Activated CD8-positive, alpha-beta memory T cell treated with anti-CD3 and anti-CD28 coated beads, Interleukin-2, amount 10 ng/mL, durations not matched to agents 7 days and 5 days (primary cell): ENCODE results near the gene MAPK1. TPM values are rescaled to one million over a fixed set of nuclear protein-coding genes. Genes with fewer than 3 reads are reported as not detected.
"Not testable (repeated sequence)": the region's sequence is repeated elsewhere in the genome, so short reads cannot be mapped to it uniquely, and the experiment has no call there.

Source experiments
- ATAC-seq: fragments of 150-1000 bp; cut with Tn5 transposase; one replicate; pipeline ENCODE4 v1.10.0; 2021; ENCODE audit warnings: moderate library complexity
- CTCF ChIA-PET: fragments of 350-600 bp; sonication (Branson Sonifier 250); formaldehyde crosslinking; loops from one replicate; lab custom pipeline; 2021; ENCODE audit warnings: antibody characterized with exemption; lab: Charles Lee
- DNase-seq: peaks from one replicate; pipeline ENCODE4 v3.0.0-alpha.2; 2020
- H3K27ac Mint-ChIP-seq: one replicate; pipeline ENCODE4 v1.8.0; 2021; ENCODE audit warnings: mild to moderate bottlenecking, mixed read lengths
- H3K27me3 Mint-ChIP-seq: one replicate; pipeline ENCODE4 v1.8.0; 2021; ENCODE audit warnings: mixed read lengths
- H3K36me3 Mint-ChIP-seq: one replicate; pipeline ENCODE4 v1.8.0; 2021; ENCODE audit warnings: mild to moderate bottlenecking, mixed read lengths
- H3K4me1 Mint-ChIP-seq: one replicate; pipeline ENCODE4 v1.8.0; 2021; ENCODE audit warnings: mixed read lengths
- H3K4me3 Mint-ChIP-seq: one replicate; pipeline ENCODE4 v1.8.0; 2021; ENCODE audit warnings: mild to moderate bottlenecking, moderate library complexity, mixed read lengths
- H3K9me3 Mint-ChIP-seq: one replicate; pipeline ENCODE4 v1.8.0; 2022; ENCODE audit warnings: low read depth, mixed read lengths
- total RNA-seq, 2 experiments: library from RNA; stranded (reverse); gene quantifications; one replicate each; pipeline ENCODE4 v1.2.3, GENCODE V29; 2021

The MAPK1 gene
- total RNA-seq, 2 experiments from 2014 or later, result 110 to 112 TPM

DNA sequence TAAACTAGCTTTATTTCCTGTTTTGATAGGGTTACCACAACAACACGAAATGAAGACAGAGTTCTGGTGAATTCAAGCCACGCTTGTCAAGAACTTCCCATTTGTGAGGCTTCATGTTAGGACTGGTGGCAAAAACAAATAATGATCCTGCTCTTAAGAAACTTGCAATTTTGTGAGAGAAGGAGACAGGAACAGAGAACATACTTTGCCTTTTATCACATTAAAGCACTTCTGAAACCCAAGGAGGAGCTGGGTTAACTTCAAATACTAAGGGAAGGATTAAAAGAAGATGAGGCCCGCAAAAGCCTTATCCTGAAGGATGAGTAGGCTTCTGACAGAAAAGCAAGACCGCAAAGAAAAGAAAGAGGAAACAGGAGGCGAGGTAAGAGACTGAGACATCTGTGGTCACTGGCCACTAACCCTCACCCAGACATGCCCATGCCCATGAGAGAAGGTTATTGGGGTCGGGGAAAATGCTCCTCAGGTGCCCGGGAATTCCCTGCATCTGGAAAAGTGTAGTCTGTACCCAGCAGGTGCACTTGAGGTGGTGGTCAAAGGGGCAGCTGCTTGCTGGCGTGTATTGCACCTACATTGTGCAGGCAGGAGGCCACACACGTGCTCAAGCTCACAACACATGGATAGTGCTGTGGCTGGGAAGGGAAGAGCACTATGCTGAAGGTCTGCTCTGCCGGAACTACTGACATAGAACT, 50.5 kb downstream of the MAPK1 start:
- Mint-ChIP-seq H3K27me3 (no peaks in the 10 kb centered on the region), H3K36me3 (peaks cover 15% of the 10 kb centered on the region), H3K9me3 (peaks cover 1% of the 10 kb centered on the region), H3K27ac (peak overlapping the region; percentile 84), H3K4me3 (peak overlapping the region; percentile 54), H3K4me1 (peaks cover 43% of the 10 kb centered on the region)
- peak; percentile 91 for ATAC-seq
- peak; percentile 51 for DNase-seq
- CTCF ChIA-PET, result interaction anchor here (0.7 to 0.9 kb wide), 3 partner anchors 17 to 47 kb away, joined by 3 to 4 read pairs (median 3); no protein-coding TSS in a partner anchor

DNA sequence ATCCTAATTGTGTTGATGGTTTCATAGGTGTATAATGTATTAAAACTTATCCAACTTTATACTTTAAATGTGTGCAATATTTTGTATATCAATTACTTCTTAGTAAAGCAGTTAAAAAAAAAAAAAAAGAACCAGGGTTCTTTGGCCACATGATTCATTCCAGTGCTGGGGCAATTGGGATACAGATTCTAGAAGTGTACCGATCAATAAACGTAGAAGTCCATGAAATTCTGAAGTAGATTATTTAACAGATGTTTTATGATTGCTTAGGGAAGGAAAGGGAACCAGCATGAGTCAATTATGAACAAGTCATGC, 51.0 kb downstream of the MAPK1 start:
- Mint-ChIP-seq H3K27me3 (no peaks in the 10 kb centered on the region), H3K4me3 (peak overlapping the region; percentile 54), H3K9me3 (peaks cover 2% of the 10 kb centered on the region), H3K4me1 (peaks cover 45% of the 10 kb centered on the region), H3K27ac (peak overlapping the region; percentile 84), H3K36me3 (peaks cover 18% of the 10 kb centered on the region)
- CTCF ChIA-PET, result interaction anchor here (0.7 to 0.9 kb wide), 3 partner anchors 16 to 47 kb away, joined by 3 to 4 read pairs (median 3); no protein-coding TSS in a partner anchor
- ATAC-seq (no peak), DNase-seq (no peak)

DNA sequence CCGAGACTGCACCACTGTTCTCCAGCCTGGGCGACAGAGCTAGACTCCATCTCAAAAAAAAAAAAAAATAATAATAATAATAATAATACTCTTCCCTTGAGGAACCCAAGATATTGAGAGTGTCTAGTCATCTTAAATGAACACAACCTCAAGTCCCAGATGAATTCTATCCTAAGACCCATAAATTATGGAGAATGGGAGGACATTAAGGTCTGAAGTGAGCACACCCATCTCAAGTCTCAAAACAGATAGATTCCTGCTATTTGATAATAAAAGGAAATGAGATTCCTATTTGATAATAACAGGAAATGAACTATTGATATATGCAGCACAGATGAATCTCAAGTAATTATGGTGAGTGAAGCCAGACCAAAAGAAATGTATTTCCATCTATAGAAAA, 51.5 kb downstream of the MAPK1 start:
- Mint-ChIP-seq H3K27me3 (no peaks in the 10 kb centered on the region), H3K9me3 (peaks cover 2% of the 10 kb centered on the region), H3K36me3 (peaks cover 18% of the 10 kb centered on the region), H3K4me1 (peaks cover 45% of the 10 kb centered on the region), H3K27ac (peak overlapping the region; percentile 65), H3K4me3 (no peak overlapping the region)
- DNase-seq (no peak), ATAC-seq (no peak)
- CTCF ChIA-PET, result interaction anchor here (0.7 to 0.9 kb wide), 2 partner anchors 16 to 44 kb away, joined by 3 to 4 read pairs; no protein-coding TSS in a partner anchor

DNA sequence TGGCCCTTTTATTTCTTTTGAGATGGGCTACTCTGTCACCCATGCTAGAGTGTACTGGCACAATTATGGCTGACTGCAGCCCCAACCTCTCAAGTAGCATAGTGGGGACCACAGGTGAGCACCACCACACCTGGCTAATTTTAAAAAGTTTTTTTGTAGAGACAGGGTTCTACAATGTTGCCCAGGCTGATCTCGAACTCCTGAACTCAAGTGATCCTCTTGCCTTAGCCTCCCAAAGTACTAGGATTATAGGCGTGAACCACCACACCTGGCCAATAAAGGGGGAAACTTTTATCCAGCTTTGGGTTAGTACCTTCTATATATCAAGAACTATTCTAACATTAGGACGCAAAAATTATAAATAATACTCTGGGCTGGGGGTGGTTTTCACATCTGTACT, 52.1 kb downstream of the MAPK1 start:
- peaks cover 2% of the 10 kb centered on the region for H3K9me3 Mint-ChIP-seq
- H3K27me3 Mint-ChIP-seq, result no peaks in the 10 kb centered on the region
- H3K4me3 Mint-ChIP-seq, result no peak overlapping the region
- ATAC-seq, result no peak
- no peak overlapping the region for H3K27ac Mint-ChIP-seq
- CTCF ChIA-PET, result no interaction called here
- H3K4me1 Mint-ChIP-seq, result peaks cover 44% of the 10 kb centered on the region
- DNase-seq, result no peak
- peaks cover 20% of the 10 kb centered on the region for H3K36me3 Mint-ChIP-seq

DNA sequence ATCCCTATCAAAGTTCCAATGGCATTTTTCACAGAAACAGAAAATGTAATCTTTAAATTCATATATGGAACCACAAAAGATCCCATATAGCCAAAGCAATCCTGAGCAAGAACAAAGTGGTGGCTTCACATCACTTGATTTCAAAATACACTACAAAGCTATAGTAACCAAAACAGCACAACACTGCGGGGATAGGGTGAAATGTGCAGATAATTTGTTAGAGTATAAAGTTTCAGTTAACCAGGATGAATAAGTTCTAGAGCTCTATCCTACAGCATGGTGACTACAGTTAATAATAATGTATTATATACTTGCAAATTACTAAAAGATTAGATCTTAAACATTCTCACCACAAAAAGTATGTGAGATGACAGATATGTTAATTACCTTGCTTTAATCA, 55.5 kb downstream of the MAPK1 start:
- peaks cover 23% of the 10 kb centered on the region for H3K4me1 Mint-ChIP-seq
- H3K27me3 Mint-ChIP-seq, result no peaks in the 10 kb centered on the region
- DNase-seq (no peak), ATAC-seq (no peak)
- no peak overlapping the region for H3K27ac Mint-ChIP-seq
- CTCF ChIA-PET, result interaction anchor here (0.9 kb wide), 1 partner anchor 12 kb away, joined by 3 read pairs; no protein-coding TSS in a partner anchor
- peaks cover 2% of the 10 kb centered on the region for H3K9me3 Mint-ChIP-seq
- H3K36me3 Mint-ChIP-seq, result peaks cover 21% of the 10 kb centered on the region
- no peak overlapping the region for H3K4me3 Mint-ChIP-seq

DNA sequence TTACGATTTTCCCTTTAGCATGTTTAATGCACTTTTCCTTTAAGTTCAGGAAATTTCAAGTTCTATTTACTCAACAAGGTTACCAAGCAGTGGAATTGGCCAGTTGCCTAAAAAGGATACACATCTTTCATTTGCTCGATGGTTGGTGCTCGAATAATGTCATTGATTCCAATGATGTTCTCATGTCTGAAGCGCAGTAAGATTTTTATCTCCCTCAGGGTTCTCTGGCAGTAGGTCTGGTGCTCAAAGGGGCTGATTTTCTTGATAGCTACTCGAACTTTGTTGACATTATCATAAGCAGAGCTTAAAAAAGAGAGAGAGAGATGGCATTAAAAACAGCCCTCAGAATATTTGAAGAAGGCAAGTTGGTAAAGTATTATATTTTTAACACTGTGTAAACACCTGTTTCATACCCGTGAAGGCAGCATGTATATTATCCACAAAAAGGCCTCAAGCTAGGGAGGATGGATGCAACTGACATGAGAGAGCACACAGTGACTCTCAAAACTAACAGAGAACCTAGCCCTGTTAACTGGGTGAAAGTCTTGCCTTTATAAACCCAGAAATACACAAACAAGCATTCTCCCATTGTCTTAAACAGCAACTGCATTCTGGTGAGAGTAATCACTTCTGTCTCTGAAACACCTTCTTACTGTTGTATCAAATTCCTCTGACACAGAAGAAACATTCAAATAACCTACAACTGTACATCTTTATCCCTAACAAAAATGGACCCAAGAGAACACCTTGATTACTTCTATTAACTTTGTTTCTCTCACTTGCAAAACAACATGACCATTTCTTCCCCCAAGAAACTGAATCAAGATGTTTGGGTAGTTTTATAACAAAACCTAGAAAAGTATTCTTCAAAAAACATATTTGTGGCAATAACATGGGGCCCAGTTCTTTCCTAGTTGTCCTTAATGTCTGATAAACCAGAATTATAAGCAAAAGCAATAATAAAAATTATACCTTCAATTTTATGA, 59.6 kb downstream of the MAPK1 start:
- H3K27ac Mint-ChIP-seq, result no peak overlapping the region
- H3K4me1 Mint-ChIP-seq, result peaks cover 5% of the 10 kb centered on the region
- H3K36me3 Mint-ChIP-seq, result peaks cover 43% of the 10 kb centered on the region
- DNase-seq, result no peak
- H3K9me3 Mint-ChIP-seq, result peaks cover 2% of the 10 kb centered on the region
- no peak for ATAC-seq
- CTCF ChIA-PET, result no interaction called here
- H3K4me3 Mint-ChIP-seq, result no peak overlapping the region
- no peaks in the 10 kb centered on the region for H3K27me3 Mint-ChIP-seq

DNA sequence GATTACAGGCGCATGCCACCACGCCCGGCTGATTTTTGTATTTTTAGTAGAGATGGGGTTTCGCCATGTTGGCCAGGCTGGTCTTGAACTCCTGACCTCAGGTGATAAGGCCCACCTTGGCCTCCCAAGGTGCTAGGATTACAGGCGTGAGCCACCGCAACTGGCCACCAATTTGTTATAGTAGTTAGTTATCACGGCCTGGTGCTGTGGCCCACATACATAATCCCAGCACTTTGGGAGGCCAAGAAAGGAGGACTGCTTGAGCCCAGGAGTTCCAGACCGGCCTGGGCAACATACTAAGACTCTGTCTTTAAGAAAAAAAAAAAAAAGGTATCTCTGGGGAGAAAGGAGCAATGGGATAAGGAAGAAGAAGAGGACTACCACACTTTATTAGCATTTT, 62.1 kb downstream of the MAPK1 start:
- CTCF ChIA-PET, ATAC-seq, H3K4me1 Mint-ChIP-seq, H3K27ac Mint-ChIP-seq, DNase-seq, H3K27me3 Mint-ChIP-seq, H3K9me3 Mint-ChIP-seq, H3K4me3 Mint-ChIP-seq: not testable (repeated sequence)
- H3K36me3 Mint-ChIP-seq, result peaks cover 52% of the 10 kb centered on the region

DNA sequence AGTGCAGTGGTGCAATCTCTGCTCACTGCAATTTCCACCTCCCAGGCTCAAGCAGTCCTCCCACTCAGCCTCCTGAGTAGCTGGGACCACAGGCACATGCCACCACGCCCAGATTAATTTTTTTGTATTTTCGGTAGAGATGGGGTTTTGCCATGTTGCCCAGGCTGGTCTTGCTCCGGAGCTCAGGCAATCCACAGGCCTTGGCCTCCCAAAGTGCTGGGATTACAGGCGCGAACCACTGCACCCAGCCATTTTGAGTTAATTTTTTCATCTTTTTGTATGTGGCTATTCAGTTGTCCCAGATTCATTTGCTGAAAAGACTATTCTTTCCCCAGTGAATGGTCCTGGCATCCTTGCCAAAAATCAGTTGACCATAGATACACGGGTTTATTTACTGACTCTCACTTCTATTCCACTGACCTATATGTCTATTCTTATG, 63.6 kb downstream of the MAPK1 start:
- Mint-ChIP-seq H3K36me3 (peaks cover 58% of the 10 kb centered on the region), H3K4me3 (no peak overlapping the region)

DNA sequence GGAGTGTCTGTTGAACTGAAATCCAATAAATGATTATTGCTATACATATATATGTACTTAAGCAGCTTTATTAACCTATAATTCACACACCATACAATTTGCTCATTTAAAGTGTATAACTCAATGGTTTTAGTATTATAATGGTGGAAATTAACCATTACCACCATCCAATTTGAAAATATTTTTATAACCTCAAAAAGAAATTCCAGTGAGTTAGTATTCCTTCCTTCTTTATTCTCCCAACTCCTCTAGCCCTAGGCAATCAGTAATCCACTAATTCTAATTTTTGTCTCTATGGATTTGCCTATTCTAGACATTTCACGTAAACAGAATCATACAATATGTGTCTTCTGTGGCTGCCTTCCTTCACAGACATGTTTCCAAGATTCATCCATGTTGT, 64.8 kb downstream of the MAPK1 start:
- ATAC-seq (no peak), DNase-seq (no peak)
- H3K9me3 Mint-ChIP-seq, result no peaks in the 10 kb centered on the region
- no peak overlapping the region for H3K27ac Mint-ChIP-seq
- no peaks in the 10 kb centered on the region for H3K27me3 Mint-ChIP-seq
- no peaks in the 10 kb centered on the region for H3K4me1 Mint-ChIP-seq
- H3K36me3 Mint-ChIP-seq, result peaks cover 63% of the 10 kb centered on the region
- no peak overlapping the region for H3K4me3 Mint-ChIP-seq
- CTCF ChIA-PET, result interaction anchor here (1.2 kb wide), 1 partner anchor 64 kb away, joined by 3 read pairs; the partner anchor contains the start of gene MAPK1

More for the DNA sequence above, 63.6 kb downstream of the MAPK1 start:
- DNase-seq (no peak), ATAC-seq (no peak)
- H3K27me3 Mint-ChIP-seq, result no peaks in the 10 kb centered on the region
- CTCF ChIA-PET, result interaction anchor here (0.7 to 1.1 kb wide), 3 partner anchors 33 to 68 kb away, joined by 3 to 4 read pairs (median 3); partner anchors contain the start of gene YPEL1
- H3K9me3 Mint-ChIP-seq, result no peaks in the 10 kb centered on the region
- H3K27ac Mint-ChIP-seq, result no peak overlapping the region
- no peaks in the 10 kb centered on the region for H3K4me1 Mint-ChIP-seq

DNA sequence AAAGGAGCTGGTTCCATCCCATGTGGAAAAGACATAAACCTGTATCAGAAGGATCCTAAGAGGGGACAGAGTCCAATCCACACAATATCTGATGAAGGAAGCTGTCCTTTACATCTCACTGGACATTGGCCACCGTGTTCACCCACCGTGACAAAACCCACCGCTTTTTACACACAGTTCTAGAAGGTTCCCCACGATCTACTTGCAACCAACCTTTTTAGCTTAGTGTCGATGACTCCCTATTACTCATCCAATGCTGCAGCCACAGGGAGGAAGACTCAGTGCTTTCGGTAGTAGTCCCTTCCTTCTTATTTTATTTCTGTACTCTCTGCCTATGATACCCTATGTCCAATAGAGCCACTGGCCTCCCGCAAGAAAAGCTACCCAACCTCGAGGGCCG, 65.4 kb downstream of the MAPK1 start:
- ATAC-seq, result no peak
- peaks cover 59% of the 10 kb centered on the region for H3K36me3 Mint-ChIP-seq

DNA sequence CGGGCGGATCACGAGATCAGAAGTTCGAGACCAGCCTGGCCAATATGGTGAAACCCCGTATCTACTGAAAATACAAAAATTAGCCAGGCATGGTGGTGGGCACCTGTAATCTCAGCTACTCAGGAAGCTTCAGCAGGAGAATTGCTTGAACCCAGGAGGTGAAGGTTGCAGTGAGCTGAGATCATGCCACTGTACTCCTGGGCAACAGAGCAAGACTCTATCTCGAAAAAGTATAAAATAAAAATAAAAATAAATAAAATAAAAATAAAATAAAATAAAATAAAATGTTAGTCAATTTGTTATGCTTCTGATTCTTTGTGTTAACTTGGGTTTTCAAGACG, 66.2 kb downstream of the MAPK1 start:
- H3K4me3 Mint-ChIP-seq, DNase-seq, H3K9me3 Mint-ChIP-seq, H3K27ac Mint-ChIP-seq, H3K27me3 Mint-ChIP-seq, CTCF ChIA-PET, H3K4me1 Mint-ChIP-seq, ATAC-seq: not testable (repeated sequence)
- peaks cover 59% of the 10 kb centered on the region for H3K36me3 Mint-ChIP-seq

More for the DNA sequence above, 65.4 kb downstream of the MAPK1 start:
- no peak for DNase-seq
- no peaks in the 10 kb centered on the region for H3K4me1 Mint-ChIP-seq
- CTCF ChIA-PET, result interaction anchor here (1.2 kb wide), 1 partner anchor 65 kb away, joined by 3 read pairs; the partner anchor contains the start of gene MAPK1
- H3K9me3 Mint-ChIP-seq, result no peaks in the 10 kb centered on the region
- H3K4me3 Mint-ChIP-seq, result no peak overlapping the region
- no peak overlapping the region for H3K27ac Mint-ChIP-seq
- H3K27me3 Mint-ChIP-seq, result no peaks in the 10 kb centered on the region

DNA sequence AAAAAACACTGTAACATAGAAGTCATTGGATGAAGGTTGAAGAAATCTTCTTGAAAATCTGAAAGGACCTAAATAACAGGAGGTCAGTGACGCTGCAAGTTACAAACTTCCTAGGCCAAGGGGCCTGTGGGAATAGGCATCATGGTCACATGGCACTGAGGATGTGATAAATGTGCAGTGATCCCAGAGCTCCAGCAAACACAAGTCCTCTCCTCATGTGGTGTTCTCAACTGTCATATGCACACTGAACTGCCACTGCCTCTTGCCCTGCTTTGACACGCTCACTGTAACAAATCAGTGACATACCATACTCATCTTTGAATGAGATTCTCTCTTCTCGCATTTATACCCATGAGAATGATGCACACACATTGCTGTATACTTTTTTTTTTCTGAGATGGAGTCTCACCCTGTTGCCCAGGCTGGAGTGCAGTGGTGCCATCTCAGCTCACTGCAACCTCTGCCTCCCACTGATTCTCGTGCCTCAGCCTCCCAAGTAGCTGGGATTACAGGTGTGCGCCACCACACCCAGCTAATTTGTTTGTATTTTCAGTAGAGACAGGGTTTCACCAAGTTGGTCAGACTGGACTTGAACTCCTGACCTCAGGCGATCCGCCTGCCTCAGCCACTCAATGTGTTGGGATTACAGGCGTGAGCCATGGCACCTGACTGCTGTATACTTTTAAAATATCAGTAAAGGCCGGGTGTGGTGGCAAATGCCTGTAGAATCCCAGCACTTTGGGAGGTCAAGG, 66.7 kb downstream of the MAPK1 start:
- CTCF ChIA-PET, result interaction anchor here (1.0 kb wide), 1 partner anchor 16 kb away, joined by 3 read pairs; no protein-coding TSS in a partner anchor
- Mint-ChIP-seq H3K27ac (no peak overlapping the region), H3K9me3 (no peaks in the 10 kb centered on the region), H3K4me3 (no peak overlapping the region), H3K4me1 (no peaks in the 10 kb centered on the region), H3K36me3 (peaks cover 57% of the 10 kb centered on the region), H3K27me3 (no peaks in the 10 kb centered on the region)
- no peak for DNase-seq
- no peak for ATAC-seq
